Measurements from ENCODE around the gene GPATCH2L. TPM values are rescaled to one million over a fixed set of nuclear protein-coding genes. Genes with fewer than 3 reads are reported as not detected.

Gene GPATCH2L
- total RNA-seq, 2 experiments from 2014 or later = 54.0 to 58.2 TPM

GRCh38 chr14:76181546-76181945 is 29.8 kb downstream of the GPATCH2L start:
- no peak overlapping the region for H3K4me3 Mint-ChIP-seq
- intact Hi-C loops (cut with micrococcal nuclease) = no loop called here

GRCh38 chr14:76186308-76187027 is 34.7 kb downstream of the GPATCH2L start:
- DNase-seq (no peak), ATAC-seq (no peak)
- Mint-ChIP-seq H3K27me3 (no peaks in the 10 kb centered on the region), H3K4me3 (no peak overlapping the region), H3K4me1 (ENCODE audit: low read depth) (peaks cover 13% of the 10 kb centered on the region), H3K27ac (no peak overlapping the region), H3K9me3 (no peaks in the 10 kb centered on the region), H3K36me3 (ENCODE audit: low read depth) (peaks cover 54% of the 10 kb centered on the region)
- ChIA-PET POLR2A (interaction anchor here (0.6 kb wide), 1 partner anchor 297 kb away, joined by 6 read pairs; no protein-coding TSS in a partner anchor), CTCF (no interaction called here)
- TF ChIP-seq, protein P1, sequence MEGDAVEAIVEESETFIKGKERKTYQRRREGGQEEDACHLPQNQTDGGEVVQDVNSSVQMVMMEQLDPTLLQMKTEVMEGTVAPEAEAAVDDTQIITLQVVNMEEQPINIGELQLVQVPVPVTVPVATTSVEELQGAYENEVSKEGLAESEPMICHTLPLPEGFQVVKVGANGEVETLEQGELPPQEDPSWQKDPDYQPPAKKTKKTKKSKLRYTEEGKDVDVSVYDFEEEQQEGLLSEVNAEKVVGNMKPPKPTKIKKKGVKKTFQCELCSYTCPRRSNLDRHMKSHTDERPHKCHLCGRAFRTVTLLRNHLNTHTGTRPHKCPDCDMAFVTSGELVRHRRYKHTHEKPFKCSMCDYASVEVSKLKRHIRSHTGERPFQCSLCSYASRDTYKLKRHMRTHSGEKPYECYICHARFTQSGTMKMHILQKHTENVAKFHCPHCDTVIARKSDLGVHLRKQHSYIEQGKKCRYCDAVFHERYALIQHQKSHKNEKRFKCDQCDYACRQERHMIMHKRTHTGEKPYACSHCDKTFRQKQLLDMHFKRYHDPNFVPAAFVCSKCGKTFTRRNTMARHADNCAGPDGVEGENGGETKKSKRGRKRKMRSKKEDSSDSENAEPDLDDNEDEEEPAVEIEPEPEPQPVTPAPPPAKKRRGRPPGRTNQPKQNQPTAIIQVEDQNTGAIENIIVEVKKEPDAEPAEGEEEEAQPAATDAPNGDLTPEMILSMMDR (IDR thresholded peaks at IDR 0.05) = no peak
- intact Hi-C loops (cut with micrococcal nuclease) = no loop called here

More at GRCh38 chr14:76181546-76181945, 29.8 kb downstream of the GPATCH2L start:
- CTCF ChIA-PET = interaction anchor here (1.2 to 1.6 kb wide), 5 partner anchors 9 to 275 kb away, joined by 3 to 7 read pairs (median 4); no protein-coding TSS in a partner anchor
- no peak overlapping the region for H3K27ac Mint-ChIP-seq
- ATAC-seq (no peak), DNase-seq (no peak)
- peaks cover 52% of the 10 kb centered on the region for H3K36me3 Mint-ChIP-seq (ENCODE audit: low read depth)
- no peaks in the 10 kb centered on the region for H3K27me3 Mint-ChIP-seq
- peaks cover 8% of the 10 kb centered on the region for H3K4me1 Mint-ChIP-seq (ENCODE audit: low read depth)
- no peaks in the 10 kb centered on the region for H3K9me3 Mint-ChIP-seq
- TF ChIP-seq, protein P1 (IDR thresholded peaks at IDR 0.05) = no peak
- POLR2A ChIA-PET = no interaction called here

GRCh38 chr14:76191297-76191696 is 39.6 kb downstream of the GPATCH2L start:
- CTCF ChIA-PET = interaction anchor here (1.1 to 1.6 kb wide), 2 partner anchors 15 to 141 kb away, joined by 3 read pairs; no protein-coding TSS in a partner anchor
- DNase-seq = no peak
- Mint-ChIP-seq H3K27ac (no peak overlapping the region), H3K9me3 (no peaks in the 10 kb centered on the region), H3K4me3 (no peak overlapping the region), H3K36me3 (ENCODE audit: low read depth) (peaks cover 49% of the 10 kb centered on the region), H3K27me3 (no peaks in the 10 kb centered on the region), H3K4me1 (ENCODE audit: low read depth) (peaks cover 7% of the 10 kb centered on the region)
- intact Hi-C loops (cut with micrococcal nuclease) = no loop called here
- POLR2A ChIA-PET = no interaction called here
- no peak for ATAC-seq
- TF ChIP-seq, protein P1 (IDR thresholded peaks at IDR 0.05) = no peak

DNA sequence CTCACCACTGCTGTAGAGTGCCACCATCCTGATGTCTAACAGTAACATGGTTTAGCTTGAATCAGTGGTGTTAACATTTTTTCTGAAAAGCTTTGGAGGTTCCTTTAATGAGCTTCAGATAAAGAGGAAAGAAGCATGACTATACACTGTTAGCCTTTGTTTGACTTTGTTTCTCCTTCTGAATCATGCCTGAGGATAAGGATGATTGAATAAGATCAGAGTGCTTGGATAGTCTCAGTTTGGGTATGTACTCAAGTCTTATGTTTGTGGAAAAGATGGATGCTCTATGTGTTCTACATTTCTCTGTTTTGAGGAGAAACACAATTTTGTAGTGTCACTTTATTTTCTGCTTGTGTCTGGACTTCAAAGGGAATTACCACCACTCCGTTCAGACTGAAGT is 42.0 kb downstream of the GPATCH2L start:
- Mint-ChIP-seq H3K27me3 (no peaks in the 10 kb centered on the region), H3K4me1 (ENCODE audit: low read depth) (peaks cover 3% of the 10 kb centered on the region), H3K4me3 (no peak overlapping the region), H3K36me3 (ENCODE audit: low read depth) (peaks cover 48% of the 10 kb centered on the region), H3K9me3 (no peaks in the 10 kb centered on the region), H3K27ac (no peak overlapping the region)
- no peak for DNase-seq
- TF ChIP-seq, protein P1 (IDR thresholded peaks at IDR 0.05) = no peak
- ATAC-seq = no peak
- ChIA-PET POLR2A (no interaction called here), CTCF (no interaction called here)
- intact Hi-C loops (cut with micrococcal nuclease) = no loop called here

- peaks cover 3% of the 10 kb centered on the region for H3K4me1 Mint-ChIP-seq (ENCODE audit: low read depth)
- no peaks in the 10 kb centered on the region for H3K27me3 Mint-ChIP-seq
- H3K36me3 Mint-ChIP-seq (ENCODE audit: low read depth) = peaks cover 46% of the 10 kb centered on the region
- no peak for ATAC-seq
- TF ChIP-seq, protein P1 (IDR thresholded peaks at IDR 0.05) = no peak
- H3K9me3 Mint-ChIP-seq = no peaks in the 10 kb centered on the region
- ChIA-PET CTCF (interaction anchor here (0.8 to 1.5 kb wide), 2 partner anchors 193 to 454 kb away, joined by 3 read pairs; no protein-coding TSS in a partner anchor), POLR2A (interaction anchor here (0.6 kb wide), 1 partner anchor 13 kb away, joined by 3 read pairs; no protein-coding TSS in a partner anchor)
- intact Hi-C loops (cut with micrococcal nuclease) = no loop called here
- H3K27ac Mint-ChIP-seq = no peak overlapping the region
- DNase-seq = no peak
- no peak overlapping the region for H3K4me3 Mint-ChIP-seq
These were observed 42.6 kb downstream of the GPATCH2L start for GRCh38 chr14:76194327-76194726.
